Urinary bladder (tissue), 4 donors: ENCODE measurements around the gene PAM16. TPM values are rescaled to one million over a fixed set of nuclear protein-coding genes. Genes with fewer than 3 reads are reported as not detected.

ENCODE experiments used
- DNase-seq: peaks from one replicate; pipeline ENCODE4 v3.0.0-alpha.2; 2015; ENCODE audit errors: extremely low spot score
- H3K27ac ChIP-seq: one replicate; pipeline ENCODE4 v1.5.1; 2013; ENCODE audit warnings: low read depth, mild to moderate bottlenecking, moderate library complexity
- H3K36me3 ChIP-seq: one replicate; pipeline ENCODE4 v1.6.1; 2013; ENCODE audit warnings: mild to moderate bottlenecking, moderate library complexity; ENCODE audit not compliant: insufficient read depth
- H3K4me1 ChIP-seq: one replicate; pipeline ENCODE4 v1.6.1; 2013; ENCODE audit warnings: mild to moderate bottlenecking, moderate library complexity; ENCODE audit not compliant: insufficient read depth
- H3K4me3 ChIP-seq: one replicate; pipeline ENCODE4 v1.5.1; 2013; ENCODE audit warnings: low read depth, low read length
- WGBS: extraction: QIAGEN DNeasy Blood & Tissue Kit; methylation state at CpG from one replicate; pipeline ENCODE4 v1.1.7; 2013; 5-methylcytosine and 5-hydroxymethylcytosine counted together
- polyA plus RNA-seq: library from polyadenylated mRNA; stranded (reverse); fragments of 200-250 nt; gene quantifications from one replicate; pipeline ENCODE4 v1.2.3, GENCODE V29; 2013
- total RNA-seq: library from RNA; depleted of rRNA; stranded (reverse); fragments of >200 nt; gene quantifications from one replicate; pipeline ENCODE4 v1.2.3, GENCODE V29; 2014
- donor health status: healthy with polysubstance abuse.
- donor health status: healthy.

The PAM16 gene
- total and polyA plus RNA-seq, 2 donors = 8.6 to 48.9 TPM

DNA sequence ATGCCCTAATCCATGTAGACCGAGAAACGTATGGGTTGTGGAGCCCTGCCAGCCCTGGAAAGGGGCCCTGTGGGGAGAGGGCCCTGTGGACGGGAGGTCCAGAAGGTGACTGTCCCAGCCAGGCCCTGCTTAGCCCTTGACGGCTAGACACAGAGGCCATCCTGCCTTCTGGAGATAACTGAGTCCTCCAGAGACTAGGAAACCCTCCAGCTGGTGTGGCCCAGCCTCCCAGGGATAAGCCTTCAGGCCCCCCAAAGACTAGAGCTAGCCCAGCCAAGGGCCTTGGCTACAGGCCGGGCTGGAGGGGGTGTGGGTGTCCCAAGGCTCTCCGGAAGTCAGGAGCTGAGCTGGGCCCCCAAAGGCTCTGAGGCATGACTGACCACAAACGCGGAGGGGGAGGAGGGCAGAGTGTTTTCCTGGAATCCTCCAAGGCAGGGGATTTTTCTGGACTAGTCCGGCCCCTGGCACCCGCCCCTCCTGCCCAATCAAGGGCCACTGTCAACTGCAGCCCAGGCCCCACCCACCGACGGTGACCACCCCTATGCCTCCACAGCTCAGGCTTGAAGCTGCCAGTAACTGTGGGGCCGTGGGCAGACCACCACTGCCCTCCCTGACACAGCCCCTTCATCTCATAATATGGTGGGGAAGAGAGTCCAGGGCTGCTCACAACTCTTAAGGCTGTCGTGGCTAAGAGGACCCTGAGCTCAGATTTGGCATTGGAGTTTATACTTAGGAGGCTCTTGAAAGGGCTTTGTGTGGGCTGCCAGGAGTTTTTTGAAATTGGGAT lies 19.6 kb upstream of the PAM16 start:
- Histone ChIP-seq H3K36me3 (no peaks in the 10 kb centered on the region), H3K4me1 (no peaks in the 10 kb centered on the region), H3K4me3 (no peak overlapping the region), H3K27ac (peak overlapping the region; percentile 76)
- 34% methylated on average over 14 of the region's 14 CpGs for WGBS
- DNase-seq = no peak

DNA sequence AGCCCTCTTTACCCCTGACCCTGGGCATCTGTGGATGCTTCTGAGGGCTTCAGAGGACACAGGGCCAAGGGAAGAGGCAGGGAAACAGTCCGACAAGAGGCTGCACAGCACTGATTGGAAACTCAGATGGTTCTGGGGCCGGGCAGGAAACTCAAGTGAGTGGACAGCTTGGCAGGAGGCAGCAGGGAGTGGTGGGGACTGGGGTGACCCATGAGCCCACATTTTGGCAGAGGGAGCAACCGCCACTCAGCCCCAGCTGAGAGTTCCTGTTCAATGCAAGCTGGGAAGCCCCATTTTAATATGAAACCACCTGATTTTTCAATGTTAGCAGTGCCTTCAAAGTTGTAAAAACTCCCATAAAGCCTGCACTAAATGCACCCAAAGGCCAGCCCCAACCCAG lies 19.0 kb upstream of the PAM16 start:
- Histone ChIP-seq H3K4me1 (no peaks in the 10 kb centered on the region), H3K27ac (peak overlapping the region; percentile 76), H3K4me3 (no peak overlapping the region), H3K36me3 (no peaks in the 10 kb centered on the region)
- WGBS = 79% methylated on average over 3 of the region's 3 CpGs
- no peak for DNase-seq

DNA sequence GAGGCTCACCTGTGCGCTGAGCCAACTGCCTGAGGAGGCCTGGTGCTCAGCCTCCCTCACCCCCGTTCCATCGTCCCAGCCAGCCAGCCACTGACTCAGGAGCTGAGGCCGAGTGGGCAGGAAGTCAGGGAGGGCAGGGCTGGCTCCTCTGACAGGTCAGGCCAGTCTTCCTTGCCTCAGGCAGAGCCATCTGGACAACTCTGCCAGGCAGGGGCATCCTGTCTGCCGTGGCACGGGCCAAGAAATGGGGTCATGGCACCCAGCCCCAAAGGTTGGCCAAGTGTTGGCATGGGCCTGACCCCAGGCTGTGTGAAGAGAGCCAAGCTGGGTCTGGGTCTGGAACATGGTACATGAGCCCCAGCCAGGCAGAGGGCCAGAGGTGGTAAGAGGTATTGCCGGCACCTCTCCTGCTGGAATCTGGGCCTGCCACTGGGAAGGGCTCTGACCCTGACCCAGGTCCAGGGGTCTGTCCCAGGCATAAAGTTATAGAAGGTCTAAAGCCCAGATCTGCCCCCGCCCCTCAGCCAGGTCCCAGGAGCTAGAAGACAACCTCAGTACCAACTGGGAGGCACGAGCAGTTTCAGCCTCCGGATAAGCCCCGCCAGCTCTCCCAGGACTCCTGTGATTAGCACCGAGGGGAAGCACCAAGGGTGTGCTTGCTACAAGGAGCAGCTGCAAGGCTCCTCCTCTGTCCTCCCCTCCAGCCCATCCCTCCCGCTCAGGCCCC lies 18.0 kb upstream of the PAM16 start:
- H3K4me1 ChIP-seq = no peaks in the 10 kb centered on the region
- peak overlapping the region; percentile 11 for H3K27ac ChIP-seq
- no peak for DNase-seq
- H3K36me3 ChIP-seq = no peaks in the 10 kb centered on the region
- no peak overlapping the region for H3K4me3 ChIP-seq
- WGBS = 85% methylated on average over 13 of the region's 13 CpGs

- WGBS = 96% methylated on average over 5 of the region's 5 CpGs
These were observed 16.3 kb upstream of the PAM16 start for GRCh38 chr16:4367393-4367856.

DNA sequence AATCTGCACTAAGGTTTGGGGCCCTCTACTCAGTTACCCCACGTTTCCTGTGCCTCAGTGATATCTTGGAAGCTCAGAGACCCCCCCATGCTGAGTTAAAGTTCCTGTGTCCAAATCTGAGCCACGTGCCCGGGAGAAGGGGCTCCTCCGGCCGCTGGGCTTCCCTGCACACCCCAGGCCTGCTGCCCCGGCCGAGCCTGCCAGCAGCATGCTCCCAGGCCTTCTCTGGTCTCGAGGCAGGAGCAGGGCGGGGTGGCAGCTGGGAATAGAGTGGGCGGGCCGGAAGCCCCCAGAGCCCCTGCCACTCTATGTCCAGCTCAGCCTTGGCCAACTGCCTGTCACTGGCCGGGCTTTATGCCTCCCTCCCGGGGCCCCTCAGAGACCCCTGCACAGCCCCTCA lies 14.9 kb upstream of the PAM16 start:
- Histone ChIP-seq H3K4me3 (no peak overlapping the region), H3K36me3 (no peaks in the 10 kb centered on the region), H3K27ac (no peak overlapping the region), H3K4me1 (no peaks in the 10 kb centered on the region)
- WGBS = 89% methylated on average over 13 of the region's 13 CpGs
- no peak for DNase-seq

More at GRCh38 chr16:4367393-4367856, 16.3 kb upstream of the PAM16 start:
- H3K27ac ChIP-seq = no peak overlapping the region
- no peaks in the 10 kb centered on the region for H3K36me3 ChIP-seq
- DNase-seq = no peak
- no peaks in the 10 kb centered on the region for H3K4me1 ChIP-seq
- no peak overlapping the region for H3K4me3 ChIP-seq

DNA sequence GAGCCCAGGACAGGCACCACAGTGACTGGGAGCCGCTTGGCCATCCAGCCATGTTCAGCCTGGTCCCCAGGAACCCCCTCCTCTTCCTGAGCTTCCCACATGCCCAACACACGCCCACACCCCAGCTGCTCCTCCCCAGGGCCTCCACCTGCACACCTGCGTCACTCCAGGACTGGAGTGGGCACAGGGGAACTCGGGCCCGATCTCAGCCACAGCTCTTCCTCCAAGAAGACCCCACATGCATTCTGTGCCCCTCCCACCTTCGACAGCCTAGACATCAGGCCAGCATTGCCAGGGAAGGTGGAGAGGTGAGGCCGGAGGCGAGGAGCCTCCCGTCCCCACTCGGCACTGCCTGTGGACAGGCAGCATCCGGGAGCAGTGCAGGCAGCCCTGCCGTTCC lies 14.5 kb upstream of the PAM16 start:
- H3K27ac ChIP-seq = no peak overlapping the region
- DNase-seq = no peak
- no peaks in the 10 kb centered on the region for H3K36me3 ChIP-seq
- no peaks in the 10 kb centered on the region for H3K4me1 ChIP-seq
- 92% methylated on average over 12 of the region's 12 CpGs for WGBS
- no peak overlapping the region for H3K4me3 ChIP-seq

DNA sequence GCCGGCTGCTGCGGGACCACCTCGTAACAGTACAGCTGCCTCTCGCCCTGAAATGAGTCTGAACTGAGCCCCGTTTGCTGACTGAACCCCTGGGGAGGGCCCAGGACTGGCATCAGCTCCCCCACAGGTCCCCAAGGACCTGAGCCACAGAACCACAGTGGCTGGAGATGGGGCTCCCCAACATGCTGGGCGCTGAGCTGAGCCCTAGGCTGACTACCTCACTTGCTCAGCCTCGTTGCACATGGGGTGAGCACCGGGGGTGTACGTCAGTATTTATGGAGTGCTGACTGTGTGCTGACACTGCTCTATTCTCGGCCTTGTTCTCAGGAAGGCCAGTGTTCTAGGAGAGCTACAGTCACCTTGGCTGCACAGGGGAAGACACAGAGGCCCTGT lies 13.9 kb upstream of the PAM16 start:
- H3K36me3 ChIP-seq = no peaks in the 10 kb centered on the region
- DNase-seq = no peak
- H3K27ac ChIP-seq = no peak overlapping the region
- no peak overlapping the region for H3K4me3 ChIP-seq
- no peaks in the 10 kb centered on the region for H3K4me1 ChIP-seq
- 95% methylated on average over 10 of the region's 10 CpGs for WGBS

- 92% methylated on average over 37 of the region's 37 CpGs for WGBS
- Histone ChIP-seq H3K27ac (no peak overlapping the region), H3K36me3 (no peaks in the 10 kb centered on the region), H3K4me3 (no peak overlapping the region), H3K4me1 (no peaks in the 10 kb centered on the region)
- DNase-seq = no peak
These were observed 13.3 kb upstream of the PAM16 start for GRCh38 chr16:4364196-4365013.

DNA sequence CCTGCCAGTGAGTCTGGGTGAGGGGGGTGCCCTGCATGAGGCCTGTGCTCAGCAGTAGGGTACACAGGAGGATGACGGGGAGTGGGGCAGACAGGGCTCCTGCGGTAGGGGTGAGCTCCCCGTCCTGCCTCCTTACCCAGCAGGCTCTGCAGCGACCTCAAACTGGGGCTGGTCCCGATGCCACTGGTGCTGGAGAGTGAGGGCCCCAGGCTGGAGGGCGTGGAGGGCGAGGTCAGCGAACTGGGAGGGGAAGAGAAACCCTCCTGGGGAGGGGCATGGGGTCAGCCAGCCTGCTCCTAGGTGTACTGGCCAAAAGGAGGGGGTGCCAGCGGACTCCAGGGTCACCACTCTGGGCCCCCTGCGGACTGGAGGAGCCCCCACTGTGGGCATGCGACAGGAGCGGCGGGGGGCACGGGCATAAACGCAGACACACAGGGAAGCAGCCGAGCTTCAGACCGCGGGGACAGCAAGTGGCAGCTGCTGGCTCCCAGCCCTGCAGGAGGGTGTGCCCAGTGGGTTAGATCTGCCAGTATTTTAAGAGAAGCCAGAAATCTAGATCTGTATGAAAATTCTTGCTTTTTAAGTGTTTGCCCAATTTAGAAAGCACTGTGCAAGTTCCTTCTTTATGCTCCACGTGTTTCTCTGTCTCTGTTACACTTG lies 11.5 kb upstream of the PAM16 start:
- H3K27ac ChIP-seq = no peak overlapping the region
- no peaks in the 10 kb centered on the region for H3K4me1 ChIP-seq
- no peak for DNase-seq
- WGBS = 91% methylated on average over 19 of the region's 19 CpGs
- H3K36me3 ChIP-seq = peaks cover 1% of the 10 kb centered on the region
- no peak overlapping the region for H3K4me3 ChIP-seq

DNA sequence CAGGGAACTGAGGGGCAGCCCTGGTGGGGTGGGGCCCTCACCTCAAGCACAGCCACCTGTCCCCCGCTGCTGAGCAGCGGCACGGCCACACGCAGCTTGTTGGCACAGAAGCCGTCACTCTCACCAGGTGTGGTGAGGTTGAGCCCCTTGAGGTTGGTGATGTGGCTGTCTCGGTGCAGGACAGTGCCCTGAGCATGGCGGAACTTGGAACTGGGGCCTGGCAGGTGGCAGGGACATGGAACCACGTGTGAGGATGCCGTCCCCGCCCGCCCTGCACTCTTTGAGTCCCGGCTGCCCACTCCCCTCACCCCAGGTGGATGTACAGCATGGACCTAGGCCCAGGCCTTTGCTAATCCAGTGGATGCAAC lies 10.8 kb upstream of the PAM16 start:
- WGBS = 92% methylated on average over 12 of the region's 12 CpGs
- Histone ChIP-seq H3K4me3 (no peak overlapping the region), H3K27ac (no peak overlapping the region), H3K36me3 (peaks cover 1% of the 10 kb centered on the region), H3K4me1 (no peaks in the 10 kb centered on the region)
- DNase-seq = no peak

GRCh38 chr16:4361033-4361943 lies 10.2 kb upstream of the PAM16 start:
- no peak overlapping the region for H3K4me3 ChIP-seq
- 96% methylated on average over 28 of the region's 28 CpGs for WGBS
- H3K27ac ChIP-seq = no peak overlapping the region
- H3K4me1 ChIP-seq = no peaks in the 10 kb centered on the region
- DNase-seq = no peak
- H3K36me3 ChIP-seq = peaks cover 1% of the 10 kb centered on the region

- 89% methylated on average over 11 of the region's 11 CpGs for WGBS
- Histone ChIP-seq H3K4me1 (no peaks in the 10 kb centered on the region), H3K27ac (no peak overlapping the region), H3K36me3 (peaks cover 1% of the 10 kb centered on the region), H3K4me3 (no peak overlapping the region)
- DNase-seq = no peak
These were observed 9.5 kb upstream of the PAM16 start for GRCh38 chr16:4360538-4361021.
